Muscle of arm (tissue), 12 donors: ENCODE data around the gene ABT1. TPM values are rescaled to one million over a fixed set of nuclear protein-coding genes. Genes with fewer than 3 reads are reported as not detected.

Source experiments
- DNase-seq: peaks from one replicate; pipeline ENCODE4 v3.0.0-alpha.2; 2013
- polyA plus RNA-seq, 12 donors: library from polyadenylated mRNA; unstranded; fragments of 120-200 nt; gene quantifications; one replicate each; pipeline ENCODE4 v1.2.1, GENCODE V29; 2013; ENCODE audit not compliant: insufficient read length in 12 of 12

Gene ABT1
- polyA plus RNA-seq, 12 donors: 9.0 to 12.6 (median 10.3) TPM; not detected in 1

DNA sequence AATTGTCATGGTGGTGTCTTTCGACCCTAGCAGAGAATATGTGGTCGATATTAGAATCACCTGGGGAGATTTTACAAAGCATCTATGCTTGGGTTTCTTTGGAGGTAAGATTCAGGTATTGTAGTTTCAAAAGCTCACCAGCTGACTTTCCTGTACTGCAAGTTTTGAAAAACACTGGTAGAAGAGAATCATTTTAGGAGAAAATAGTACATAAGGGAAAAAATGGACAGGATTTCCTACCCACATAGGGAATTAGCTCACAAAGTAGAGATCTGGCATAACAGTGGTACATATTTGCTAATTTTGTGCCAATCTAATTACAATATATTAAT is 27.4 kb upstream of the ABT1 start:
- DNase-seq: no peak

DNA sequence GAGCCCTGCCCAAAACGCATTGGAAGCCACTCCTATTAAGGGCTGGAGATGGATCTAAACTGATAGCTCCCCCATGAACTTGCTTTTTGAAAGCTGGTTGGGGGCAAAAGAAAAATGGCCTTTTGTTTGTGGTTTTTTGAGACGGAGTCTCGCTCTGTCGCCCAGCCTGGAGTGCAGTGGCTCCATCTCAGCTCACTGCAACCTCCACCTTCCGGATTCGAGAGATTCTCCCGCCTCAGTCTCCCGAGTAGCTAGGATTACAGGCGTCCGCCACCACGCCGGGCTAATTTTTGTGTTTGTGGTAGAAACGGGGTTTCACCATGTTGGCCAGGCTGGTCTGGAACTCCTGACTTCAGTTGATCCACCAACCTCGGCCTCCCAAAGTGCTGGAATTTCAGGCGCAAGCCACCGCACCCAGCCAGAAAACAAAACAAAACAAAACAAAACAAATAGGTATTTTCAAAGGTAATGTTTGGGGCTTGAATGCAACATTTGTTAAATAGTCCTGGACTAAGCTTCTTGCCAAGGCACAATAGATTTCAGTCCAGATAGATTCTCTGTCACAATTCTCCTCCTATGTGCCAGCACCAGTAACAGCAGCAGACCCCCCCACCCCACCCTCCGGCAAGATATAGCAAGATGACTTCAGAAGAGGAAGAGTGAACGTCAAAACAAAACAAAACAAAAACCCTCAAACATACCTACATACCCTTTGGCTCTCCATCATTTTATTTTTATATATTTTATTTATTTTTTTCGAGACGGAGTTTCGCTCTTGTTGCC is 26.5 kb upstream of the ABT1 start:
- no peak for DNase-seq

DNA sequence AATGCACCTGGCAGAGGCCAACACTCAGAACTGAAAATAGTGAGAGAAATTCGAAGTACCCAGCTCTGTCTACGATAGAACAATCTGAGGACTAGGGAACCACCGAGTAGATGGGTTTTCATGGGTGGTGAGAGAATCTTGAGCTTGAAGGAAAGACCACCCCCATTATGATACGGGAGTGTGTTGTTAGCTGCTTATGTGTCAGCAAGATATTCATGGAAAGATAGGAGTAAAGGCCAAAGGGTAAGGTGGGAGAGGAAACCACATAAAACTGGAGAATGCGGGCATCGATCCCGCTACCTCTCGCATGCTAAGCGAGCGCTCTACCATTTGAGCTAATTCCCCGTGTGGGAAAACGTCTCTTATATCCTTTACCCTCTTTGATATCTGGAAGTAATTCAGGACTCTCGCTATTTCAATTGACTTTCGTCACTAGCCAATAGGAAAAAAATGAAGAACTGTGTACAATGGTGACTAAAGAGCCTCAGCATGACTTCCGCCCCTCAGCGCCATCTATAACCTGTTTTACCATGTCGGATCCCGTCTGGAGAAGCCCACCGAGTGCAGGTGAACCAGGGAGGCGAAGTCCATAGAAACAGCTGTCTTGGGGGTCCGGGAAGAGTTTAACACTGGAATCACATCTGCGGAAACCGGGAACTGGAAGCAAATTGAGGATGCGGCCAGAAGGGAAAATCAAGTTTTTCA is 25.0 kb upstream of the ABT1 start:
- peak; percentile 81 for DNase-seq

DNA sequence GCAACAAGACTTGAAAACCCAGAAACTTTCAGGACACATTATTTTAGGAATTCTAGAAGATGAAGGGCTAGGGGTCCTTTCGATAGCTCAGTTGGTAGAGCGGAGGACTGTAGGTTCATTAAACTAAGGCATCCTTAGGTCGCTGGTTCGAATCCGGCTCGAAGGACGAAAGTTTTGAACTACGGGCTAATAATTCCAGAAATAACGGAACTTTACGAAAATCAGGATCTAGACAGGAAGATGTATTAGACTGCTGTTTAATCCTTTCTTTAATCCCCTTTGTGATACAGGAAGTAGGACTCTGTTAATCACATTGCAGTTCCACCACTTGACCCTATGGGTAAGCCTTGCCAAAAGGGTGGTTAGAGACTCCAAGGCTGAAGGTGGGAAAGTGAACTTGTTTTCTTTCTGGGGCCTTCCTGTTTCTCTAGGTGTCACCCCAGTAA is 21.2 kb upstream of the ABT1 start:
- DNase-seq: no peak

DNA sequence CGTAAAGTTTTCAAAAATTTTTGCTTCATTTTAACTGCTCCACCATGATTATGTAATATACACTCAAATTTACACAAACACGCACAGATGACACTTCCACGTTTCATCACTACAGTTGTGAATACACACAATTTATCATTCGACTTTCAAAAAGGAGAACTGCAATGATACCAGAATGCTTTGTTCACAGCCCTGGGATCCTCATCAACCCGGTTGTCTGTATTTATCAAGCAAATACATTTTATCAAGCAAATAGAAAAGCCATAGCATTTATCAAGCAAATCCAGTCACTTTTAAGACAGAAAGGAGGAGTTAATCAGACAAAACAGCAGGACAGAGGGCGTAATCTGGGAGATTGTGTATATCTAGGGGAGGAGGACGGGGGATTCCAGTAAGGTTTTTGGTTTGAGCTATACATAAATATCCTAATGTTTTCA is 20.3 kb upstream of the ABT1 start:
- no peak for DNase-seq

DNA sequence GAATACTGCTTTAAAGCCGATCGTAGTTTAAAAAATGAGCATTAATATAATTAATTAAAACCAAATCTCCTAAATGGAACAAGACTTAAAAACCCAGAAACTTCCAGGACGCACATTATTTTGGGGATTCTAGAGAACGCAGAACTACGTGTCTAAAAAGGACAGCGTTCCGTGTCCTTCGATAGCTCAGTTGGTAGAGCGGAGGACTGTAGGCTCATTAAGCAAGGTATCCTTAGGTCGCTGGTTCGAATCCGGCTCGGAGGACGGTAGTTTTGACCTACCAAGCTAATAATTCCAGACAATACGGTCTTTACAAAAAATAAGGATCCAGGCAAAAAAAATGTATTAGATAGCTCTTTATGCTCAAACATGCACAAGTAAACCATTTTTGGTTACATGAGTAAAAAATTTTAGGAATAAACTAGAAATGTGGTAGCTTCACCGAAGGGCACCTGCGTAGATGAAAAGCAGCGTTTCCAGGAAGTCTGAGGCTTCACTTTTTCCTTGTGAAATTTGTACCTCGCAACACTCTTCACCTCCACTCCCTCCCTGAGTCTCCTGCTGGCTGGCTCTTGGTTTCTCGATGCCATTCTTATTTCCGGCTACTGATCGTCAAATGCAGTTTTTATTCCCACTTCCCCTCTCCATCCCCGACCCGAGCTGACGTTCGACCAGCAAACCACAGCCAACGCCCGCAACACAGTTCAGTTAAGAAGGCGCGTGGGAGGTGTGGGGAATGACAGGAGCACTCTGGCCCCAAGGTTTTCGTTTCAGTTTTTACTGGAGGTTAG is 19.6 kb upstream of the ABT1 start:
- no peak for DNase-seq

DNA sequence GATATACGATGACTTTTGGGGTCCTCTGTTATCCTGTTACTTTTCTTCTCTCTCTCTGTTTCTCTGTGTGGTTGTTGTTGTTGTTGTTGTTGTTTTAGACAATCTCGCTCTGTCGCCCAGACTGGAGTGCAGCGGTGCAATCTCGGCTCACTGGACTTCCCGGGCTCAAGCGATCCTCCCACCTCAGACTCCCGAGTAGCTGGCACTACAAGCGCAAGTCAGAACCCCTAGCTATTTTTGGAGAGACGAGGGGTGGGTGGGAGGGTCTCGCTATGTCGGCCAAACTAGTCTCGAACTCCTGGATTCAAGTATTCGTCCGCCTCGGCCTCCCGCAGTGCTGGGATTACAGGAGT is 19.1 kb upstream of the ABT1 start:
- DNase-seq: no peak

DNA sequence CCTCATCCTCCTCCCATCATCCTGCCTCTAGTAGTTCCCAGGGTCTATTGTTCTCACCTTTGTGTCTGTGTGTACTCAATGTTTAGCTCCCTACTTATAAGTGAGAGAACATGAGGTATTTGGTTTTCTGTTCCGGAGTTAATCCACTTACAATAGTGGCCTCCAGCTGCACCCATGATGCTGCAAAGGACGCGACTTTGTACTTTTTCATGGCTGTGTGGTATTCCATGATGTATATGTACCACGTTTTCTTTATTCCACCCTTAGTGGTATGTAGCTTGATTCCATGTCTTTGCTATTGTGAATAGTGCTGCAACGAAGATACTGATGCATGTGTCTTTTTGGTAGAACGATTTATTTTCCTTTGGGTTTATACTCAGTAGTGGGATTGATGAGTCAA is 18.5 kb upstream of the ABT1 start:
- no peak for DNase-seq

DNA sequence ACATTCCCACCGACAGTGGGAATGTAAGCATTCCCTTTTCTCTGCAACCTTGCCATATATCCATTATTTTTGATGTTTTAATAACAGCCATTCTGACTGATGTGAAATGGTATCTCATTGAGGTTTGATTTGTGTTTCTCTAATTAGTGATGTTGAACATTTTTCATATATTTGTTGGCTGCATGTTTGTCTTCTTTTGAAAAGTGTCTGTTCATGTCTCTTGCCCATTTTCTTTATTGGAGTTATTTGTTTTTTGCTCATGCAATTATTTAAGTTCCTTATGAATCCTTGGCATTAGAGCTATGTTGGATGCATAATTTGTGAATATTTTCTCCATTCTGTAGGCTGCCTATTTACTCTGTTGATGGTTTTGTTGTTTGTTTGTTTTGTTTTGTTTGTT is 18.0 kb upstream of the ABT1 start:
- no peak for DNase-seq

DNA sequence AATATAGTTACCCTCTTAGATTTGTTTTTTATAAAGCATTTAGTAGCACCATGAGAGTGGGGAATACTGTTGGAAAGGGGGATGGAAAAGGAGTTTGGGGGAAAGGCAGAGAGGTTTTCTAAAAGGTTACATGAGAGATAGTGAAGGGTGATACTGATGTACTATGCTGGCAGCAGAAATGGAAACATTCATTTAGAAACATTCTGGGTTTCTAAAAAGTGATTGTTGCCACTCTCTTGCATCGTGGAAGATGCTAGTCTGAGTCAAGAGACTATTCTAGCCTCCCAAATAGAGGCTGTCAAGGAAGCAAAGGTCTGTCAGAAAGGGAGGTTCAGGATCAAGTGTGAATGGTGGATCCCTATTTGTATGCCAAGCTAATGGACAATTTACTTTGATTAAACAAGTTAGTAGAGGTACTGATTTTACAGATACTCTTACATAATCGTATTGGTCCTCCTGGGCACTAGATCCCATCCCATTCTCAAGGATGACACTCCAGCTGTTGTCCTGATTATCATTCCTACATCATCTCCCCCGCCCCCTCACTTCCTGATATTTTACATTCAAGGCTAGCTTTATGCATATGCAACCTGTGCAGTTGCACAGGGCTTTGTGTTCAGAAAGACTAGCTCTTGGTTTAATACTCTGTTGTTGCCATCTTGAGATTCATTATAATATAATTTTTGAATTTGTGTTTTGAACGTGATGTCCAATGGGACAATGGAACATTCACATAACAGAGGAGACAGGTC is 15.4 kb upstream of the ABT1 start:
- DNase-seq: no peak

DNA sequence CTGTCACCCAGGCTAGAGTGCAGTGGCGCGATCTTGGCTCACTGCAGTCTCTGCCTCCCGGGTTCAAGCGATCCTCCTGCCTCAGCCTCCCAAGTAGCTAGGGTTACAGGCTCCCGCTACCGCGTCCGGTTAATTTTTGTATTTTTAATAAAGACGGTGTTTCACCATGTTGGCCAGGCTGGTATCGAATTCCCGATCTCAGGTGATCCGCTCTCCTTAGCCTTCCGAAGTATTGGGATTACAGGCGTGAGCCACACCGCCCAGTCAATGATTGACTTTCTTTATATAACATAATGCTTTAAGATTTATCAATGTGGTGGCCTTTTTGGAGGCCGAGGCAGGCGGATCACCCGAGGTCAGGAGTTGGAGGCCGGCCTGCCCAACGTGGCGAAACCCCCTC is 7.8 kb upstream of the ABT1 start:
- no peak for DNase-seq

DNA sequence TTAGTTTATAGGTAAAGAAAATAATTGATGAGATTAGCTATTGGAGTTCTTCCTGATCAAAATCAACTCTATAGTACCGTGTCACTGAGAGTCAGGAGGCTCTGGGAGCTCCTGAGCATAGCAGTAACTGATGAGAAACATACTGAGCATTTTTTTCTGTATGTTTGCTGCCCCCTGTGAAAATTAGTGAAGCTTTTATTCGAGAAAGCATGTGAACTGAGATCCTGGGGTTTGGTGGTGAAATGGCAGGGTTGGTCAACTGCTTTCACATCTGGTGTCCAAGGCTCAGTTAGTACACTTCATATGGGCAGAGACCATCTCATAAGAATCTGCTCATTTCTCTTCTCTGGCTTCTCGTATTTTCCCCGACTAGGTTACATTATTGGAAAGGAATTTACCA is 4.1 kb upstream of the ABT1 start:
- DNase-seq: no peak

DNA sequence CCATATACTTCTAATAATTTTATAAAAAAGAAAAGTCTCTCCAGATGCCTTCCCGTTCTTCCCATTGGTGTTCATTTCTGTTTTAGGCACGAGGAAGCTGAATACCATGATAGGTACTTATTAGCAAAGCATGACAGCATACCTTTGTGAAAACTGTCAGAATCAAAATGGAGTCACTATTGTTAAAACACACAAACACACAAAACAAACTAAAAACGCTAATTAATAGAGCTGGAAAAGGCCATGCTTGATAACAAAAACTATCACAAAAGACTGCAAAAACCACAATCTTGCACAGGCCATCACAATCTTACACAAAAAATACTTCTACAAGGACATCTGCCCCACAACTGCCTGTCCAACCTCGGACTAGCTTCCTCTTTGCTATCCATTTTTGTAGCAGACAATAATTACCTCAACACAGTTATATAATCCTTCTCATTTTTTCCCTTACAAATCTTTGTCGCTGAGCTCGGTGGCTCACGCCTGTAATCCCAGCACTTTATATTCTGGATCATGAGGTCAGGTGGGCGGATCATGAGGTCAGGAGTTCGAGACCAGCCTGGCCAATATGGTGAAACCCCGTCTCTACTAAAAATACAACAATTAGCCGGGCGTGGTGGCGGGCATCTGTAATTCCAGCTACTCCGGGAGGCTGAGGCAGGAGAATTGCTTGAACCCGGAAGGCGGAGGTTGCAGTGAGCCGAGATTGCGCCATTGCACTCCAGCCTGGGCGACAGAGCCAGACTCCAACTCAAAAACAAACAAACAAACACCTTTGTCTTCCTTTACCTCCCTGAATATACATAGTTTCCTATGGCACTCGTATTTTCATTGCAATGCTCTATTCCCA is 3.2 kb upstream of the ABT1 start:
- no peak for DNase-seq

DNA sequence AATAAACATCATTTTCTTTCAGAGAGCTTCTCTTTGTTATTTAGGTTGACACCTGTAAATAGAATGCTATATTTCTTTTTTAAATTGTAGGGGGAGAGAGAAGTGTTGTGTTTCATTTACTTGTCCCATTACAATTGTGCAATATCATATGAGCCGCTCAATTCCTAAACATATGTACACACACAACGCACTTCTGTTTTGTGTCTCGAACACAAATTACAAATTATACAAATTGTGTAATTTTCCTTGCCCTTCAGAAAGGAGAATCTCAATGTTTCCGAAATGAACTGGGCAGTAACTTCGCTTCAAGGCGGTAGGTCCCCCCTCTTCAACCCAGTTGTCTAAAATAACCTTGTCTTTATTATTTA is 2.6 kb upstream of the ABT1 start:
- no peak for DNase-seq

DNA sequence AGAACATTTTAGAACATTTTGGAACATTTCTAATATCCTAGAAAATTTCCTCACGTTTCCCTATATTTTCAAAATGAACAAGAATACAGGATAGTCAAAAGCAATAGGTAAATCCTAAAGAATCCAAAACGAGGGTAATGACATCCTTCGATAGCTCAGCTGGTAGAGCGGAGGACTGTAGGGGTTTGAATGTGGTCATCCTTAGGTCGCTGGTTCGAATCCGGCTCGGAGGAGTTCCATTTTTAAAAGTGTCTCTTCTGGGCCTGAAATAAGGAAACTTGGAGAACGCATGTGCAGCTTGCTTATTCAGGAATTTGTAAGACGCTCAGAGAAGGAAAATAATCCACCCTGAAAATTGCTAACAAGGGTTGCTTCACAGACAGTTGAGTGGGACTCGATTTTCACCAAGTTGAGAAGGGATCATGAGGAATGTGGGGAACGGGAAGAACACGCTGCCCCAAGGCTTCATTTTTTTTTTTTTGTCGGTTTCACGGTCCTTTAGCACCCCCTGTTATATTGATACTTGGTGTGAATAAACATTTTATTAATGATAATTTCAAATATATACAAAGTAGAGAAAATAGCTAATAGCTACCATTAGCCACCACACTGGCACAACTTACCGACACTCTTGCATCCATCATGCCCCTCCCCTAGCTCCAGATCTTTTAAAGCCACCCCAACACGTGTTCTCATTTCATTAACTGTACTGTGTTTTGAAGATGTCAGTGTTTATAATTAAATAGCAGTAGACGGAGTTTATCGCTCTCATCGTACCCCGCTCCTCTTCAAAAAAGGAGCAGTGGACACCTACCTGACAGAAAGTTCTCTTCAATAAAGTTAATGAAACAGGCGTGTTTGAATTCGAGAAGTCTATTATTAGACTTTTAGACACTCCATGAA is 1.8 kb upstream of the ABT1 start:
- DNase-seq: no peak

DNA sequence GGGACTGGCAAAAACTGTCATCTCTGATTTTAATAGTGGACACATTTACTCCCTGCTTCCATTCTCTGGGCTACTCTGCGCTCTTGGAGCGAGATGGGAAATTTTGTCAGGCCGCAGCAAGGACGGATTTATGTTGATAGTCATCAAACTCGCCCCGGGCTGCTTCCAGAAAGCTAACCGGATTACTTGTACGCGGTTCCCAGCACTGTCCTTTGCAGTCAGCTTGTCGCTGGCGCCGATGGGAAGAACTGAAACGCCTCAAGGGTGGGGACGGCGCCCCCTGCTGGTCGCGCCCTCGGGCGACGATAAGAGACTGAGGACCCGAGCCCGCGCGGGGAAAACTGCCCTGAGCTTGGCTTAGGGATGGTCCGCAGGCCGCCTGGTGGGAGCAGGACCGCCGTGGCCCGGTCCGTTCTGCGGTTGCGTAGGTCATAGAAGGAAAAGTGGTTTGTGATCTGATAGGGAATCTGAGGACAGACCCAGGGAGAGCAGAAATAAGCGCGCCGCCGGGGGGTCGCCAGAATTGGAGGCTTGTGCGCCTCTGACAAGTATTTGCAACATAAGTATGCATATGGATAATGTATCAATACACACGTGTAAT is 984 bp upstream of the ABT1 start:
- peak; percentile 94 for DNase-seq

DNA sequence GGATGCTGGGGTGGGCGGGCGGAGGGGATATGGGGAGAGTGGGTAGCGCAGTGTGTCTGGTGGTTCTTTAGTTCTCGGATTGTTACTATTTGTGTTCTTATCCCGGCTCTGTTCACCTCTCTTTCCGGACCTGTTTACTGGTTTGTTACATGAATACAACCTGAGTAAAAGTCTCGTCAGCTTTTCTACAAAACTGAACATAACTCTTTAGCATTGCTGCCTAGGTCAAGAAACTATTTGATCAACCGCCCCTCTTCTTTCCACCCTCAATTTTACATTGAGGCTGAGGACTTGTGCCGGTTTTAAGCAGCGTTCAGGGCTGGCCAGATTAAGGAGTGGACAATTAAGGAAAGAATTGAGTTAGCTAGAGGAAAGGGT is 625 bp downstream of the ABT1 start:
- no peak for DNase-seq

DNA sequence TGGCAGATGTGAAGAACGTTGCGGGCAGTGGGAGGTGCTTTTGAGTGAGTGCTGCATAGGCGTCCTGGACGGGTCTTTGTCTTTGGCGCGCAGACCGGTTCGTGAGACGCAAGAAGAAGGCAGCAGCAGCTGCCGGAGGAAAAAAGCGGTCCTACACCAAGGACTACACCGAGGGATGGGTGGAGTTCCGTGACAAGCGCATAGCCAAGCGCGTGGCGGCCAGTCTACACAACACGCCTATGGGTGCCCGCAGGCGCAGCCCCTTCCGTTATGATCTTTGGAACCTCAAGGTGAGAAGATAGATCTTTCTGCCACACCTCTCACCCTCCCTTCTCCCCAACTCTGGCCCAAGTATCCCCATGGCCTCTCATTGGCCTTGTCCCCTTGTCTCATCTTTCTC is 1.1 kb downstream of the ABT1 start:
- DNase-seq: no peak

DNA sequence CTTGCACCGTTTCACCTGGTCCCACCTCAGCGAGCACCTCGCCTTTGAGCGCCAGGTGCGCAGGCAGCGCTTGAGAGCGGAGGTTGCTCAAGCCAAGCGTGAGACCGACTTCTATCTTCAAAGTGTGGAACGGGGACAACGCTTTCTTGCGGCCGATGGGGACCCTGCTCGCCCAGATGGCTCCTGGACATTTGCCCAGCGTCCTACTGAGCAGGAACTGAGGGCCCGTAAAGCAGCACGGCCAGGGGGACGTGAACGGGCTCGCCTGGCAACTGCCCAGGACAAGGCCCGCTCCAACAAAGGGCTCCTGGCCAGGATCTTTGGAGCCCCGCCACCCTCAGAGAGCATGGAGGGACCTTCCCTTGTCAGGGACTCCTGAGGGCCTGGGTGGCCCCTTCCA is 1.5 kb downstream of the ABT1 start:
- no peak for DNase-seq

DNA sequence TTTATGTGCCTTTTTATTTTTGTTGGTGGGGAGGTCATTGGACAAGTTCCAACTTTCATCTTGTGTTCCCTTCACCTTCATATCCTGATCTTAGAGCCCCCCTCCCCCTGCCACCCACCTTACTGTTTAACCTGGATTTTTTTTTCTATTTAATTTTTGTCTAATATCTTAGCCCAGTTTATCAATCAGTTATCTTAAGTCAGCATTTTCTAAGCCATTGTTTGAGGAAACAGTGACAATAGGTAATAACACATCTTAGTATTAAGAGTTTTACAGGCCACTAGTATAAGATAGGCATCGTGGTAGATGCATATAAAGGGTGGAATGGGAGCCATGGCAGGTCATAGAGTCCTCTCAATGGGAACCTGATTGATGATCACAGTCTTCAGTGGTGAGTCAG is 2.4 kb downstream of the ABT1 start:
- DNase-seq: no peak
